WERI-Rb-1 (cell line): ENCODE data around the gene EPB41L4B.
"Not testable (repeated sequence)": the region's sequence is repeated elsewhere in the genome, so short reads cannot be mapped to it uniquely, and the experiment has no call there.

Source experiments
- DNase-seq: peaks from one replicate; pipeline ENCODE4 v3.0.0-alpha.2; 2020
- H3K27ac ChIP-seq: fragments of 250-450 bp; sonication (Bioruptor Pico); 2 replicates; pipeline ENCODE4 v1.5.1; 2020; ENCODE audit warnings: mild to moderate bottlenecking, moderate library complexity
- H3K27me3 ChIP-seq: fragments of 250-450 bp; sonication (Bioruptor Pico); 2 replicates; pipeline ENCODE4 v1.5.1; 2021; ENCODE audit warnings: mild to moderate bottlenecking, low read depth, moderate library complexity; ENCODE audit not compliant: insufficient read depth, severe bottlenecking
- H3K36me3 ChIP-seq: fragments of 250-450 bp; sonication (Bioruptor Pico); 2 replicates; pipeline ENCODE4 v1.5.1; 2020; ENCODE audit warnings: mild to moderate bottlenecking, moderate library complexity
- H3K4me3 ChIP-seq: 2 replicates; pipeline ENCODE4 v1.5.1; 2011; ENCODE audit warnings: low read depth, mild to moderate bottlenecking, control low read depth, low read length
- H3K9me3 ChIP-seq: fragments of 250-450 bp; sonication (Bioruptor Pico); 2 replicates; pipeline ENCODE4 v1.5.1; 2021; ENCODE audit warnings: mild to moderate bottlenecking, moderate library complexity; ENCODE audit not compliant: severe bottlenecking
- CTCF ChIP-seq: IDR thresholded peaks from 2 replicates; pipeline ENCODE4 v1.5.1; 2011; ENCODE audit warnings: low read depth, mild to moderate bottlenecking, control low read depth, inconsistent platforms, low read length

Gene EPB41L4B

DNA sequence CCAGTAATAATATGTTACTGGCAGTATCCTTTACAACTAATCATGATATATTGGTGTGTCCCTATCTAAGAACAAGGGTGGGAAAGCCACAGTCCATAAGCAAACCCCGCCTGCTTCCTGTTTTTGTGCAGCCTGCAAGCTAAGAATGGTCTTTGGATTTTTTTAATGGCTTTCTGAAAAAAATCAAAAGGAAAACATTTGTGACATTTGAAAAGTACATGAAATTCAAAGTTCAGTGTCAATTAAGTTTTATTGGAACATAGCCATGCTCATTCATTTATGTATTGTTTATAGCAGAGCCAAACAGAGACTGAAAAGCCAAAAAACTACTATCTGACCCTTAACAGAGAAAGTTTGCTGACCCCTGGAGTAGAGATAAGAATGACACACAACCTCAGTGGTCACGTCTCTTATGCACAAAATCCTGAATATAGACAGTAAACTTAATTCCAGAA, 188.3 kb downstream of the EPB41L4B start:
- no peaks in the 10 kb centered on the region for H3K27me3 ChIP-seq
- no peak for TF ChIP-seq CTCF
- DNase-seq: no peak

DNA sequence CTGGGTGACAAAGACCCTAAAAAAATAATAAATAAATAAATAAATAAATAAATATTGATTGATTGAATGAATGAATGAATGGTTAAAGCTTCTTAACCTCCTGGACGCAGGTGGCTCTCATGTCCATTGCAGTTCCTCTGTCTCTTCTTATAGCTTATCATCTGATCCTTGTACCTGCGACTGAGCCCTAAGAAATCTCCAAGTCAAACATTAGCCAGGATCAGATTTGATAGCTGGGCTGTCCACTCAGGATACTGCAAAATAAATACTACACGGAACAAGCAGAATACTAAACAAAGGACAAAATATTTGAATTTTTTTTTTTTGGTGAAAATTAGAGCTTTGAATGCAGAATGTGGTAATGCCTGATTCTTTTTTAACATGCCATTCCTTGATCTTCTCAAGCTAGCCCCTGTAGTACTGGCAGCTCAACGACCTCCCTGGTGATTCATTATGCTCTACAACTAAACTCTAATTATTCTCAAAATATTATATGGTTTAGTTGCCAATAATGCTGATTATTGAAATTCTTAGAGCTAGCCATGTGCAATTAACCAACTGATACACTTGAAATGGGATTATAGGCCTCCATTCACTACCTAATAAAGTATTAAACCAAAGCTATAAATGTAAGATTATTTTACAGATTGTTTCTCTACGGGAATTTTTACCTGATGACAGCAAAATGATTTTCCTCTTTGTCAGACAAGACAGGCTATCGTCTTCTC, 191.2 kb downstream of the EPB41L4B start:
- no peak overlapping the region for H3K4me3 ChIP-seq
- no peak for DNase-seq
- H3K9me3 ChIP-seq: no peaks in the 10 kb centered on the region
- H3K27me3 ChIP-seq: no peaks in the 10 kb centered on the region
- no peaks in the 10 kb centered on the region for H3K36me3 ChIP-seq
- no peak for TF ChIP-seq CTCF
- no peak overlapping the region for H3K27ac ChIP-seq

More for the DNA sequence above, 188.3 kb downstream of the EPB41L4B start:
- no peaks in the 10 kb centered on the region for H3K36me3 ChIP-seq
- H3K4me3 ChIP-seq: no peak overlapping the region
- H3K27ac ChIP-seq: no peak overlapping the region
- no peaks in the 10 kb centered on the region for H3K9me3 ChIP-seq

GRCh38 chr9:109126671-109127070, 194.2 kb downstream of the EPB41L4B start:
- not testable (repeated sequence) for DNase-seq, H3K27ac ChIP-seq

DNA sequence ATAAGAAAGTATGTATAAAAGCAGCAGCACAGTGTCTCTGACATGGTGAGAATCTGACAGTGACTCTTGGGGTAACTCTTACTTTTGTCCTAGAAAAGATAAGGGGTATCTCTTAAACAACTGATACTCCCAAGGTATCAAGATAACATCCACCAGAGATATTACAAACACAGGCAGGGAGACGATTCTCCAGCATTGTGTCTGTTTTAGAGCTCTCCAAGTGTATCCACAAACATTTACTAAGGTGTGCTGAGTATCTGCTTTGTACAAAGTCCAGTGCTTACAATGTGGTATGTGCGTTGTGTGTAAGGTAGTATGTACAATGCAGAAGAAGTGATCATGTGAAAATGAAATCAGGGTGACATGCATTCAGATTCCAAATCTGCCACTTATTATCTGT, 196.7 kb downstream of the EPB41L4B start:
- no peaks in the 10 kb centered on the region for H3K27me3 ChIP-seq
- no peak for TF ChIP-seq CTCF
- no peaks in the 10 kb centered on the region for H3K9me3 ChIP-seq
- H3K4me3 ChIP-seq: no peak overlapping the region
- DNase-seq: no peak
- no peaks in the 10 kb centered on the region for H3K36me3 ChIP-seq
- H3K27ac ChIP-seq: no peak overlapping the region

More at GRCh38 chr9:109126671-109127070, 194.2 kb downstream of the EPB41L4B start:
- H3K4me3 ChIP-seq, H3K9me3 ChIP-seq, H3K36me3 ChIP-seq, H3K27me3 ChIP-seq: not testable (repeated sequence)

DNA sequence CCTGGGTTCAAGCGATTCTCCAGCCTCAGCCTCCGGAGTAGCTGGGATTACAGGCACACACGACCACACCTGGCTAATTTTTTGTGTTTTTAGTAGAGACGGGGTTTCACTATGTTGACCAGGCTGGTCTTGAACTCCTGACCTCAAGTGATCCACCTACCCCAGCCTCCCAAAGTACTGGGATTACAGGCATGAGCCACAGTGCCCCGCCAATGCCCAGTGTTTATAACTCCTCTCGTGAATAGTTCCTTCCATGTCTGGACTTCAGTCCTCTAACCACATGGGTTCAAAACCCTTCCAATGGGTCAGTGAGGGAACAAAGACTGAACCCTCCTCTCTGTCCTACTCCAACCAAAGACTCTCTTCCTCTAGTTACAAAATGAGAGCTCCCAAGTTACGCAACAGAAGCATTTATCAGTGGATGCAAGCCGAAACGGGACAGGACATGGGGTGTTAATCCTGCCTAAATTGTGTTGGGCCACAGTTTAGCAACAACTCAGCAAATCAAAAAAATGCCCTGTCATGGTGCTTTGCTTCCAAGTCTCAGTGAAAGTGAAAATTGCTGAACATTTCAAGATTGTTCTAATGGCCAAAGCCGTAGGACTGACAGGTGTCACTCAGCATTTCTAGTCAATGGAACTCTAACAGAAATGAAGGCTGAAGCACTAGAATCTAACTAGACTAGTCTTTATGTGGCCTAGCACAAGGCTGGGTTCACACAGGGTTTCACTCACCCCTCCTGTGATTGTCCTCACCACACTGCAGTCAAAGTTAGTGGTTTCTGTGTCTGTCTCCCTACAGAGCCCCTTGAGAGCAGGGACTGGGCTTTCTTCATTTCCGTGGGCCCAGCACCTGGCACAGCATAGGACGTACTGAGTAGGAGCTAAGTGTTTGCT, 197.9 kb downstream of the EPB41L4B start:
- no peaks in the 10 kb centered on the region for H3K27me3 ChIP-seq
- H3K4me3 ChIP-seq: no peak overlapping the region
- H3K36me3 ChIP-seq: peaks cover 3% of the 10 kb centered on the region
- no peak for DNase-seq
- H3K27ac ChIP-seq: no peak overlapping the region
- no peaks in the 10 kb centered on the region for H3K9me3 ChIP-seq
- no peak for TF ChIP-seq CTCF
